ENCODE data around the gene ABHD14A.

The ABHD14A gene

DNA sequence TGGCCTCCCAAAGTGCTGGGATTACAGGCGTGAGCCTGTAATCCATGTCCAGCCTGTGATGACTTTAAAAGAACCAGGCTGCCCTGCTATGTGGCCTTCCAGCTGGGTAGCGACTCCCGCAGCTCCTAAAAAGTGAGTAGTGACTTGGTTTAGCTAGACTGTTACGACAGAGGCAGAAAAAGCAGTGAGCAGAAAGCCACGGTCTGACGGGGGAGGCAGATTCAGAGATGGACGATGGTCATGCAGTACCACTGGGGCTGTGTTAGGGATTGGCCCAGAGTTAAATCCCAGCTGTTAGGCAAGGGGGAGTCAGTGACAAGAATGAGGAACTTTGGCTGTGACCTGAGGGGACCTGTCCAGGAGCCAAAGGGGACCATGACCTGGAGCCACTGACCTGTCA is 23.9 kb downstream of the ABHD14A start:
- DNase-seq, result no peak

DNA sequence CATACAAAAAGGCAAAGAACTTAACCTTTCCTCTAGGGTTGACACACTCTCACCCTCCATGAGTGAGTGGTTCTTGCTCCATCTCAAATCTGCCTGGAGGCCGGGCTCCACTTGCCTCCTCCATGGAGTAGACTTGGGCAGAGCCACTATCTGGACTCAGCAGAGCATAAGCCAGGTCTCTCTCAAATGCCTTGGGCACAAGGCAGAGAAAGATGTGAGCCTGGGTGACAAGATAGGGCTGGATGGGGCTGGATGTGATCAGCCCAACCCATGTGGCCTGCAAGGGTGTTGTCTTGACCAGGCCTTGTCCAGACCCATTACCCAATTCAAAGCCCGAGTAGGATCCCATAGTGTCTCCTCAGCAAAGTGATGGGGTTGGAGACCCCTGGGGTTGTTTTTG is 25.0 kb downstream of the ABHD14A start:
- DNase-seq, result no peak

- DNase-seq, result peak; percentile 17
Observed at GRCh38 chr3:52001443-52001974, 26.6 kb downstream of the ABHD14A start.

GRCh38 chr3:52002748-52003147 is 27.9 kb downstream of the ABHD14A start:
- DNase-seq, result no peak

- DNase-seq, result peak; percentile 28
Observed at GRCh38 chr3:52004163-52004787, 29.4 kb downstream of the ABHD14A start.

DNA sequence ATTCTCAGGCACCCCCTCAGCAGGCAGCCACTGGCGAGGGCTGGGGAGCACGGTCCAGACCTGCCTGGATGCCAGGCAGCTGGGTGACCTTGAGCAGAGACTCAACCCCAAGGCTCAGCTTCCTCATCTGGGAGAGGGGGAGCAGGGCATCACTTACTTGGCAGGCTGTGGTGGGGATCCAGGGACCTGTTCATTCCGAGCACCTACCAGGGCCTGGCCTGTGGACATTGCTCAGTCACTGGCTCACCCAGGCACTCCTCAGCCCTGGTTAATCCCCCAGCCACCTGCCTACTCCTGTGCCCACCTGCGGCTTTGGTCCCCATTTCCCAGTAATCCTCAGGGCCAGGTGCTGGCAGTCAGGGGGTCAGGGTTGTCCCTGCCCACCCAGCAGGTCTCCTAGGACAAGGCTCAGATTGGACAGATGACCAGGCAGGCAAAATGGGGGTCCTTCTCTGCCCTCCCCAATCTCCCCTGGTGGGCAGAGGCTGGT is 30.1 kb downstream of the ABHD14A start:
- DNase-seq, result no peak

DNA sequence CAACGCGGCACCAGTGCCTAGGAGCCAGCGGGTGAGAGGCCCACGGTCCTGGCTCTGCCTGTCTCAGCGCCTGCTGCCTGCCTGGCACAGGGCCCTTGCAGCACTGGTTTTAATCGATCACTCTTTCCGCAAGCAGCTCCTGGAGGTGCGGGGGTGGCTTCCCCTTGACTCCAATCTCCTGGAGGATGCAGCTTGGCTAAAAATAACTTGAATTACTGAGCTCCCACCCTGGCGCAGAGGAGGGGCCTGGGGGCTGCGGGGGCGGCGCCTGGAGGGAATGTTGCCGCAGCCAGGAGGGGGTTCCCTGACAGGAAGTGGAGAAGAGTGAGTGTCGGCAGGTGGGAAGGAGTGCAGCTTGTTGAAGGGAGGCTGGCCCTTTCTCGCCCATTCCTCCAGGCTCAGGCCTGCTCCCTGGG is 30.7 kb downstream of the ABHD14A start:
- DNase-seq, result peak; percentile 10

DNA sequence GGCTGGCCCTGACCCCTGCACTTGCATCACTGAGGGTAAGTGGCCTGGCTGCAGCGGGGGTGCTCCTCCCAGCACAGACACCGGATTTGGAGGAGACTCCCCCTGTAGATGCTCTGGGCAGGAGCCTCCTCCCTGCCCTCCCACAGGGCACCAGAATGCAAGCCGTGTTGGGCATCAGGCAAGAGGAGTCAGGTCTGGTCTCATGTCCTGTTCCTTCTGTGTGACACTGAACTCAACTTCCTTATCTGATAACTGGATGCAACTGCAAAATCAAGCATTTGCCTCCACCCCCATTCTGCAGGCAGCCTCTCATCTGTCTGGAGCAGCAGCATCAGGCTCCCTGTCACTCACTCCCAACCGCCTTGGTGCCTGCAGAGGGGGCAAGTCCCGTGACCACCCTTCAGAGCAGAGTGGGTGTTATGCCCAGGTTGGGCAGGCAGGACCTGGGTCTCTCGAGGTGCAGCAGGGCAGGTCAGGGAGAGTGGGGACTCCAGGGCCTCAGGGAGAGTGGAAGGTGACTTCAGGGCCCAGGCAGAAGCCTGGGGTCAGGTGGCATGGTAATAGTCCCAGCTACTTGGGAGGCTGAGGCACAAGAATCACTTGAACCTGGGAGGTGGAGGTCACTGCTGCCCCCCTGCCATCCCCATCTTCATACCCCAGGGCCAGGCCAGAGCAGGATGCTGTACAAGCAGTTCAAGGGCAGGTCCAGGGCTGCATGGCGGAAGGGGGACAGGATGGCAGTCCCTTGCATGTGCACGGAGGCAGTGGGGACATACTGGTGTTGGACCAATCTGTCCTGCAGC is 31.4 kb downstream of the ABHD14A start:
- no peak for DNase-seq

DNA sequence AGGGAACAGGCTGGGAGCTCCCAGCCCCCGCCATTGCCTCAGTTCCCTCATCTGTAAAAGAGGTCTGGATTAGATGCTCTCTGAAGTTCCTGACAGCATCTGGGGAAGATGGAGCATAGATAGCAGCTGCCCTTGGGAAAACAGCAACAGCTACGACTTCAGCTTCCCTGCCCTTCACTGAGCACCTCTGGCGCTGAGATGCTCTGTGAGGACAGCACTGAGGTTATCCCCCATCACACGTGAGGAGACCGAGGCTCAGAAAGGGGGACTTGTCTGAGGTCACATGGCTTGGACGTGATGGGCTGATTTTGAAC is 31.9 kb downstream of the ABHD14A start:
- no peak for DNase-seq

DNA sequence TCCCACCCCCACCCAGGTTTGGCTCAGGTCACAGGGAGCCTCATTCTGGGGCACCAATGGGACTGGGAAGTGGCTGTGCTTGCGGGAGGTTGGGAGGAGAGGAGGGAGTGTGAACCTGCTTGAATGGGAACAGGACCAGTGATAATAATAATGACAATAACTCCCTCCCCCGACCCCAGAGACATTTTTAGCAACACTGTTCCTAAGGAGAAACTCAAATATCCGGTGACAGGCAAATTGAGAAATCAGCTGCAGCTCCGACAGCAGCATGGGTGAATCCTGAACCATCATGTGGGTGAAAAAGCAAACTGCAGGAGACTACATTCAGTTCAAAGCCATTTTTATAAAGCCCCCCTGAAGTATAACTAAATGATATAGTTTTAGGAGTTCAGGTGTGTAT is 32.4 kb downstream of the ABHD14A start:
- no peak for DNase-seq

DNA sequence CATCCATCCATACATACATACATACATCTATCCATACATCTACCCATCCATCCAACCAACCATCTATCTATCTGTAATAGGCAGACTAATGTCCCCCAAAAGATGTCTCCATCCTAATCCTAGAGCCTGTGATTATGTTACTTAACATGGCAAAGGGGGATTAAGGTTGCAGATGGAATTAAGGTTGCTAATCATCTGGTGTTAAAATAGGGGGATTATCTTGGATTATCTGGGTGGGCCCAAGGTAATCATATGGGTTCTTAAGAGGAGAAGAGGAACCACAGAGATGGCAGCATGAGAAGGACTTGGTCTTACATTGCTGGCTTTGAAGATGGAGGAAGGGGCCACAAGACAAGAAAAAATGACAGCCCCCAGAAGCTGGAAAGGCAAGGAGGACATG is 35.6 kb downstream of the ABHD14A start:
- no peak for DNase-seq

DNA sequence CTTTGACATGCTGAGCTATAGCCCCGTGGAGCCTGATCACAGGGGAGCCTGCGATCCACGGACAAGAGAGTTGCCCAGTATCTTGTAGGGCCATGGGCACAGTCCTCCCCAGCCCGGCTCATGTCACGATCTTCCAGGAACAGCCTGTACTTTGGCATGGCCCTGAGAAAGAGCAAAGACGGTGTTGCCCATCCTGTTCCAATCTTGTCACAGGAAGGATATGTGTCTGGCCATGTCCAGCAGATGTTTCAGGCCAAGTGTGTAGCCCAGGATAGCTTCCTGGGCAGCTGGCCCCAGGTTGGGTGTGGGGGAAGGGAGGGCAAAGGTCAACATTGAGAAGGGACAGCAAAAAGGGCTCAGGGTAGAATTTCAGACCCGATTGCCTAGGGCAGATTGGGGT is 37.8 kb downstream of the ABHD14A start:
- DNase-seq, result no peak

DNA sequence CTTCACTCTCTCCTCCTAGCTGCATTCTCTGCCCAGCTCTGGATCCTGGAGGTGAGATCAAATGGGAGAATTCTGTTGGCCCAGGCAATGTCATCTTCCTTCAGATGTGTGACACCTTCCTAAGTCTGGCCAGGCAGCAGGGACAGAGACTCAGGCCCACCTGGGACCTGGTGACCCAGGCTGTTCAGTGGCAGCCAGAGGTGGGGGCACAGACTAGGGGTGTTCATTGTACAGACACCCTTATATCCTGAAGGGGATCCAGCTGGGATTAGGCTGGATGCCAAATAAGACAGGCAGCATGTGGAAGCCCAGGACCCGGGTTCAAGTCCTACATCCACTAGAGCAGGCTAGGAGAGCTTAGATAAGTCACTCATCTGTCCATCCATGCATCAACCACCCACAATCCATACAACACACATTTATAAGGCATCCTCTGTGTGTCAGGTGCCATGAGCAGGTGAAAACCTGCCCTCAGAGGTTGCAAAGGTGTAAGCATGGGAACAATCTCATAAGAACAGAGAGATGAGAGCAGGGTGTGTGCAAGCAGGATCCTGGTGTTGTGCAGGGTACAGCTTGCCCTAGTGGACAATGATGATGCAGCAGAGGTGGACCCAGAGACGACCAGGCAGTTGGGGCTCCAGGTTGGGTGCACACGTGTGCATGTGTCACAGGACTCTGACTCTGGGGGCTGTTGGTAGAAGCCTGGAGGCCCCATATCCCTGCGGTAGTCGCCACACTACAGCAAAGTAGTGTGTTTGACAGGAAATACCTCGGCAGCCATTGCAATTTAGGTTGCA is 39.1 kb downstream of the ABHD14A start:
- DNase-seq, result no peak

DNA sequence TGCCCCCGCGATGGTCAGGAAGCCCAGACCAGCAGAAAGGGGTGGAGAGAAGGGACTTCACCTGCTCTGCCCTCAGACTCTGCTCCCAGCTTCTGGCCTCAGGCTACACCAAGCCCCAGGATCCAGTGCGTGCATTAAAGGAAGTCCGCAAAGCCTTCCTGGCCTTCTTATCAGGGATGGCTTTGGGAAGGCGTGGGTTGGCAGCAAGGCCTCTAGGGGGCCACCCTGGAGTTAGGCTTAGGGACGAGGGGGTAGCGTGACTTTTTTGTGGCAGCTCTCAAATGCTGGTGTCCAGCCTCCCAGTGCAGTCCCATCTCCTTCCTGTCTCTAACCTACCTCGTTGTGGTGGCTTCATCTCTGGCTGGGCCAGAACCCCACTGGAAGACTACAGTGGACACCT is 39.7 kb downstream of the ABHD14A start:
- no peak for DNase-seq

DNA sequence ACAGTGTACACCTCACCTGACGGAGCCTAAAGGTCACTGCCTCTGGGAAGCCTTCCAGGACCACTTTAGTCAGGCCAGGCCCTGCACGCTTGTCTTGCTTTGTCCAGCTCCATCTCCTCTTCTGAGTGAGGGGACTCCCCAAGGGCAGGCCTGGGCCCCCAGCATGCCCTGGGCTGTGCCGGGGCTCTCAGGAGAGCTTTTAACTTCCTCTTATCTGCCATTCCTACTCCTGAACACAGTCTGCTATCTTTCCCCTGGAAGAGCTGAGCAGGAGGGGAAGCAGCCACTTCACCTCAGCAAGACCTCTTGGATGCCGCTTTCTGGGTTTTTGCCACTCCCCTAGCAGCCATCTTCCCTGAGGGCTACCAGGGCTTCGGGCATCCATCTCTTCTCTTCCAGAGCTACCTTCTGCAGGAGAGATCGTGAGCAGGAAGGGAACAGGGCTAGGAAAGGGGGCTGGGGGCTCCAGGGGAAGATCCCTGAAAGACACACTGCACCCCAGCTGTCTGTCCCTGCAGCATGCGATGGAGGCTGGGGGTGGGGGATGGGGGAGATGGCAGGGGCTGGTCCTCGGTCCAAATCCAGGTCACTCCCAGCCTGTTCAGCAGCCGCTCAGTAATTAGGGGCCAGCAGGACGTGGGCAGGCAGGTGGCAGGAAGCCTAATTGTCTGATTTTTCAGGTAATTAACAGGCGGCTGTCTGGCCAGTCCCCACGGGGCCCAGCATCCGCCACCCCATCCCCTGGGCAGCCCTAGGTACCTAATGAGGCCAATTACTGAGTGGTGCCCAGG is 40.8 kb downstream of the ABHD14A start:
- DNase-seq, result no peak

GRCh38 chr3:52017586-52017985 is 42.7 kb downstream of the ABHD14A start:
- DNase-seq, result no peak

GRCh38 chr3:52018319-52019000 is 43.6 kb downstream of the ABHD14A start:
- DNase-seq, result no peak

GRCh38 chr3:52019352-52020080 is 44.7 kb downstream of the ABHD14A start:
- no peak for DNase-seq

GRCh38 chr3:52020796-52021195 is 45.9 kb downstream of the ABHD14A start:
- DNase-seq, result no peak

DNA sequence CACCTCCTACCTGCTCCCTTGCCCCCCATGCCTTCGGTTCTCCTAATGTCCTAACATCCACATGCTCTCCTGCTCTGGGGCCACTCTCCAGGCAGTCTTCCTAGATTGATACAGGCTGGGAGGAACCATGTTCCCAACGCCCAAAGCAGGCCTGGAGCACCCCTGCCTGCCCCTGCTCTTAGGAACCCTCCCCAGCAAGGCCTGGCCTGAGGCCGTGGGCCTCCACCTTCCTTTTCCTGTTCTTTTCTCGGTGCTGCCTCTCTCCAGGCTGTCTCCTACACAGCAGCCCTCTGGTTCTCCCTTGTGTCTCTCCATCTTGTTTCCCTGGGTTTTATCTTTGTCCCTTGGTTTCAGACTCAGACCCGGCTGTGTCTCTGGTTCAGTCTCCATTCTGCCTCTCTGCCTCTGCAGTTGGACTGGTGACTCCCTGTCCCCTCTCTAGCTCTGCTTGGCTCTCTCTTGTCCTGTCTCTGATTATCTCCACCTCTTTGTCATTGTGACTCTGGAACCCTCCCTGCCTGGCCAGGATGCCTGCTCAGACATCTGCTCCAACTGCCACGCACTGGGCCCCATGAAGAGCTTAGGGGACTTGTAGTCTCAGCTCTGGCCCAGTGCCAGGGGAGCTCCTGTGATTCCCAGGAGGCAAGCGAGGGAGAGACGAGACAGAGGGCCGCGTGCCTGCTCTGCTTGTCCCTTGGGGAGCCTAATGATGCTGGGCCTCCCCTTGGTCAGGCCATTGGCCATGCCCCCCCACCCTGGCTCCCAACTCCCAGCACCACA is 46.8 kb downstream of the ABHD14A start:
- DNase-seq, result peak; percentile 50

Data from NCI-H1694 treated with DMSO at 0.1 percent for 48 hours (cell line).